Keratinocyte (primary cell): ENCODE data around the gene PGC. TPM values are rescaled to one million over a fixed set of nuclear protein-coding genes. Genes with fewer than 3 reads are reported as not detected.

Experiments
- DNase-seq: peaks from one replicate; pipeline ENCODE4 v3.0.0-alpha.2; 2011; ENCODE audit warnings: low read depth, missing footprints, low spot score
- FAIRE-seq: peaks from 2 replicates; lab custom pipeline; 2011; peaks lifted over from hg19 to GRCh38; lab: Jason Lieb, UNC
- H2AFZ ChIP-seq: 2 replicates; pipeline ENCODE4 v1.6.0; 2012; ENCODE audit warnings: low read length, control low read depth, inconsistent platforms; ENCODE audit not compliant: control insufficient read depth
- H3K27ac ChIP-seq: 2 replicates; pipeline ENCODE4 v1.5.1; 2011; ENCODE audit warnings: low read length; ENCODE audit not compliant: control insufficient read depth, insufficient read depth
- H3K27me3 ChIP-seq: 3 replicates; pipeline ENCODE4 v1.6.0; 2011; ENCODE audit warnings: low read length; ENCODE audit not compliant: control insufficient read depth, insufficient read depth; ENCODE audit errors: extremely low read depth
- H3K36me3 ChIP-seq, 2 experiments: 2 replicates in 1 of 2; 3 replicates in 1 of 2; pipeline ENCODE4 v1.5.1; 2011; ENCODE audit warnings: low read length in 2 of 2, mild to moderate bottlenecking in 1 of 2; ENCODE audit not compliant: control insufficient read depth in 2 of 2, insufficient read depth in 2 of 2; ENCODE audit errors: extremely low read depth in 1 of 2
- H3K4me1 ChIP-seq: 3 replicates; pipeline ENCODE4 v1.5.1; 2011; ENCODE audit warnings: low read length; ENCODE audit not compliant: control insufficient read depth, insufficient read depth; ENCODE audit errors: extremely low read depth
- H3K4me2 ChIP-seq: 3 replicates; pipeline ENCODE4 v1.6.0; 2011; ENCODE audit warnings: low read depth, low read length; ENCODE audit not compliant: control insufficient read depth, insufficient read depth; ENCODE audit errors: extremely low read depth
- H3K4me3 ChIP-seq, 3 experiments: fragments of 200-600 bp in 1 of 3; sonication (generic) in 1 of 3; 2 replicates in 2 of 3; 3 replicates in 1 of 3; pipeline ENCODE4 v1.5.1; 2011 to 2016; ENCODE audit warnings: low read length in 3 of 3, mild to moderate bottlenecking in 3 of 3, control low read depth in 2 of 3, inconsistent platforms in 1 of 3, low read depth in 1 of 3, mixed read lengths in 1 of 3, mixed run types in 1 of 3, moderate library complexity in 1 of 3; ENCODE audit not compliant: control insufficient read depth in 2 of 3, insufficient read depth in 2 of 3; ENCODE audit errors: extremely low read depth in 1 of 3
- H3K79me2 ChIP-seq: 2 replicates; pipeline ENCODE4 v1.6.0; 2012; ENCODE audit warnings: low read length; ENCODE audit not compliant: control insufficient read depth, insufficient read depth
- H3K9ac ChIP-seq: 3 replicates; pipeline ENCODE4 v1.6.0; 2011; ENCODE audit warnings: low read length; ENCODE audit not compliant: control insufficient read depth, insufficient read depth; ENCODE audit errors: extremely low read depth
- H3K9me1 ChIP-seq: 3 replicates; pipeline ENCODE4 v1.6.0; 2011; ENCODE audit warnings: low read length; ENCODE audit not compliant: control insufficient read depth, insufficient read depth; ENCODE audit errors: extremely low read depth
- H3K9me3 ChIP-seq: 2 replicates; pipeline ENCODE4 v1.5.1; 2012; ENCODE audit warnings: low read depth, low read length; ENCODE audit not compliant: control insufficient read depth
- H4K20me1 ChIP-seq: 3 replicates; pipeline ENCODE4 v1.6.0; 2011; ENCODE audit warnings: low read length; ENCODE audit not compliant: control insufficient read depth, insufficient read depth; ENCODE audit errors: extremely low read depth
- EZH2 ChIP-seq: IDR thresholded peaks from one replicate; pipeline ENCODE4 v1.6.1; 2012; ENCODE audit warnings: inconsistent platforms, mild to moderate bottlenecking, low read length, moderate library complexity
- dilution Hi-C: fragments of 300-500 bp; cut with MboI; formaldehyde crosslinking; loops from one replicate; pipeline ENCODE4 v1.7.0; 2020; ENCODE audit warnings: low sequenced_read_pairs; ENCODE audit not compliant: extremely low pct_ligation_motif_present
- polyA plus RNA-seq, 5 experiments: library from polyadenylated mRNA; depleted of rRNA in 3 of 5; stranded (reverse) in 3 of 5; stranded (forward) in 1 of 5; unstranded in 1 of 5; fragments of >200 nt; gene quantifications; 1 replicate in 1 of 5; 2 replicates in 3 of 5; 3 replicates in 1 of 5; pipeline versions ENCODE4 v1.2.1 to v1.2.3, GENCODE V29; 2011 to 2012; ENCODE audit warnings: missing spikeins in 2 of 5, low read depth in 1 of 5, low replicate concordance in 1 of 5
- TF ChIP-seq, protein P1 (sequence below), 3 experiments: IDR thresholded peaks in 1 of 3; conservative IDR thresholded peaks in 1 of 3; optimal IDR thresholded peaks in 1 of 3; 2 replicates in 2 of 3; 3 replicates in 1 of 3; pipeline versions ENCODE3 to v1.5.1; 2011; ENCODE audit warnings: low read length in 3 of 3, mild to moderate bottlenecking in 3 of 3, moderate library complexity in 2 of 3, control low read depth in 1 of 3, inconsistent platforms in 1 of 3; ENCODE audit not compliant: insufficient read depth in 2 of 3; ENCODE audit errors: extremely low read depth in 1 of 3

Gene PGC
- polyA plus RNA-seq, 1 donor (not counting 4 experiments of a cell fraction or from before 2014, with no cell fraction given), result not detected

DNA sequence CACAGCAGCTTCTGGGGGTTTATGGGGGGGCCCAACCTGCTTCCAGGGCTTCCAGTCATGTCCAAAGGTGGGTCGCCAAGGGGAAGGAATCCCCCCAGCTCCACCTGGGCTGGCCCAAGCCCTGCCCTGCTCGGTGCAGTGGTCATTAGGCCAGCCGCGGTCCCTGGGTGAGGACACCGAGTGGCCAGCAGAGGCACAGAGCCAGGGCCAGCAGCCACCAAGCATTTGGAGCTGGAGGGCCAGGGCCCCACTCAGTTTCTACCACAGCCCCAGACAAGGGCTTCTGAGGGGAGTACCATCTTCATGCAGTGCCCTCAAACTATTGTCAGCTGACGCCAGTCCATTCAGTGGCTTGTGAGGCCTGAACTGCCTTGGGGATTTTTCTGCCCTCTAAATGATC, 51.4 kb downstream of the PGC start:
- Histone ChIP-seq H3K9me1 (no peaks in the 10 kb centered on the region), H3K36me3 (no peaks in the 10 kb centered on the region), H3K9me3 (no peaks in the 10 kb centered on the region), H3K27me3 (no peaks in the 10 kb centered on the region), H3K79me2 (no peaks in the 10 kb centered on the region), H4K20me1 (no peaks in the 10 kb centered on the region), H3K4me3 (no peak overlapping the region), H3K9ac (no peak overlapping the region), H3K27ac (no peak overlapping the region), H2AFZ (no peak overlapping the region), H3K4me2 (no peak overlapping the region), H3K4me1 (peaks cover 9% of the 10 kb centered on the region)
- FAIRE-seq (no peak), DNase-seq (no peak)
- TF ChIP-seq EZH2, result no peak
- TF ChIP-seq, protein P1, sequence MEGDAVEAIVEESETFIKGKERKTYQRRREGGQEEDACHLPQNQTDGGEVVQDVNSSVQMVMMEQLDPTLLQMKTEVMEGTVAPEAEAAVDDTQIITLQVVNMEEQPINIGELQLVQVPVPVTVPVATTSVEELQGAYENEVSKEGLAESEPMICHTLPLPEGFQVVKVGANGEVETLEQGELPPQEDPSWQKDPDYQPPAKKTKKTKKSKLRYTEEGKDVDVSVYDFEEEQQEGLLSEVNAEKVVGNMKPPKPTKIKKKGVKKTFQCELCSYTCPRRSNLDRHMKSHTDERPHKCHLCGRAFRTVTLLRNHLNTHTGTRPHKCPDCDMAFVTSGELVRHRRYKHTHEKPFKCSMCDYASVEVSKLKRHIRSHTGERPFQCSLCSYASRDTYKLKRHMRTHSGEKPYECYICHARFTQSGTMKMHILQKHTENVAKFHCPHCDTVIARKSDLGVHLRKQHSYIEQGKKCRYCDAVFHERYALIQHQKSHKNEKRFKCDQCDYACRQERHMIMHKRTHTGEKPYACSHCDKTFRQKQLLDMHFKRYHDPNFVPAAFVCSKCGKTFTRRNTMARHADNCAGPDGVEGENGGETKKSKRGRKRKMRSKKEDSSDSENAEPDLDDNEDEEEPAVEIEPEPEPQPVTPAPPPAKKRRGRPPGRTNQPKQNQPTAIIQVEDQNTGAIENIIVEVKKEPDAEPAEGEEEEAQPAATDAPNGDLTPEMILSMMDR (optimal IDR thresholded peaks at IDR 0.05 in 1 of 3, IDR thresholded peaks at IDR 0.05 in 1 of 3, conservative IDR thresholded peaks at IDR 0.05 in 1 of 3; ENCODE audit: extremely low read depth in 1 of 3, insufficient read depth in 2 of 3, low read length in 3 of 3), result no peak
- dilution Hi-C loops, result no loop called here

DNA sequence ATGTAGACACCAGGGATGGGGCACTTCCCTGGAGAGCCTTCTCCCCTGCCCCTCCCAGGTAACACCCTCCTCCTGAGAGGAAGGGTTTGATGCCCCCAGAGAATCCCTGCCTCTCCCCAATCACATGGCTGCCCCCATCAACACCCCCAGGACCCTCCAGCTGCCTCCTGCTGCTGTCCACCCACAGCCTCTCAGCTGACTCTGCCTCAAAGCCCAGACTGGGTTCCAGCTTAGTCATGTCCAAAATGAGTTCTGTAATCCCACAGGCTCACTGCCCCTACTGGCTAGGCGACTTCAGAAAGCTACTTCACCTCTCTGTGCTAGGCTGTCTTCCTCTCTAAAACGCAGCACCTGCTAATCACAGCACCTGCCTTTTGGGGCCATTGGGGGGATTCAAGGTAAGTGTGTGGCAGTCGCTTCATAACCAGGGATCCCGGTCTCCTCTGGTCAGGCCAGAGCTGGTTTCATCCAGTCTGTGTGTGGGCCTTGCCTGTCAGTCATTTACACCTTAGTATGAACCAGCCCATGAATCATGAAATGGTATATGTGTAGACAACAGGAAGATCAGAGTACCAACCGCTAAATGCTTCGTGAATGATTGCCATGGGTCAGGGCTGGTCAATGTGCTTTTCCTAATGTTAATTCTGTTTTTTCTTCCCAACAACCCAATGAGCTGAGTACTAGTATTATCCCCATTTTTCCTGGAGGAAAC, 52.2 kb downstream of the PGC start:
- DNase-seq (no peak), FAIRE-seq (no peak)
- no peaks in the 10 kb centered on the region for H3K9me3 ChIP-seq
- H3K27ac ChIP-seq, result no peak overlapping the region
- dilution Hi-C loops, result no loop called here
- peaks cover 0 to 2% of the 10 kb centered on the region in 2 experiments for H3K36me3 ChIP-seq
- no peaks in the 10 kb centered on the region for H3K79me2 ChIP-seq
- no peak overlapping the region for H3K4me2 ChIP-seq
- peaks cover 9% of the 10 kb centered on the region for H3K4me1 ChIP-seq
- H4K20me1 ChIP-seq, result no peaks in the 10 kb centered on the region
- no peaks in the 10 kb centered on the region for H3K27me3 ChIP-seq
- no peak overlapping the region for H3K4me3 ChIP-seq
- H3K9me1 ChIP-seq, result no peaks in the 10 kb centered on the region
- no peak overlapping the region for H2AFZ ChIP-seq
- TF ChIP-seq, protein P1 (optimal IDR thresholded peaks at IDR 0.05 in 1 of 3, IDR thresholded peaks at IDR 0.05 in 1 of 3, conservative IDR thresholded peaks at IDR 0.05 in 1 of 3; ENCODE audit: extremely low read depth in 1 of 3, insufficient read depth in 2 of 3, low read length in 3 of 3), result peak in 1 of 3 experiments; percentile 1
- TF ChIP-seq EZH2, result no peak
- H3K9ac ChIP-seq, result no peak overlapping the region
